GM23338 (cell line): Measurements from ENCODE around the gene SH3RF2.

Experiments
- POLR2AphosphoS5 ChIP-seq: IDR thresholded peaks from 2 replicates; pipeline ENCODE4 v1.6.1; 2016; ENCODE audit warnings: antibody characterized with exemption, low read depth
- ZNF331 ChIP-seq: fragments of 250-450 bp; sonication (Bioruptor Pico); IDR thresholded peaks from 2 replicates; pipeline ENCODE4 v1.5.0; 2020; ENCODE audit warnings: low read depth, mild to moderate bottlenecking, moderate library complexity
- TF ChIP-seq, protein P1 (sequence below): IDR thresholded peaks from one replicate; pipeline ENCODE4 v1.6.1; 2018; ENCODE audit warnings: antibody characterized with exemption; ENCODE audit not compliant: unreplicated experiment
- TF ChIP-seq, protein P2 (sequence below), 2 experiments: fragments of 200-600 bp in 1 of 2; sonication (generic) in 1 of 2; conservative IDR thresholded peaks; 2 replicates each; pipeline versions ENCODE4 v1.5.1 to v1.6.1; 2016 to 2017; ENCODE audit warnings: antibody characterized with exemption in 2 of 2, low read depth in 2 of 2, mild to moderate bottlenecking in 2 of 2, moderate library complexity in 1 of 2

DNA sequence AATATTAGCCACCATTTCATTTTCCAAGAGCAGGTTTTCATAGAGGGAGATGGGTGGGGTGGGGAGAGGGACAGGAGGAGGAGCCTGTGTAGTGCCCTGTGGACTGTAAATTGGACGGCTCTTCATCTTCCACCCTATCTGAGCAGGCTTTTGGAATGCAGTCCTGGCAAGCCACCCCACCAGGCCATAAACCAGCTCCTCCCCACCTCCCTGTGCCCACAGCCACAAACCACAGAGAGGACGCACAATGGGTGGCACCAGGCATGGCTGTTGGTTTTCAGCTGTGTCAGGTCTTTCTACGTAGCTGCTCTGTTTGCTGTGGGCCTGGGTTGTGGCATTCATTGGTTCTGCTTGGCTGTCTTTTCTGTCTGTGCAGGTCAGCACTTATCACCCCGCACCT is 111.0 kb downstream of the SH3RF2 start:
- TF ChIP-seq POLR2AphosphoS5 (no peak), ZNF331 (CRISPR knock-in tag) (no peak)
- TF ChIP-seq, protein P1, sequence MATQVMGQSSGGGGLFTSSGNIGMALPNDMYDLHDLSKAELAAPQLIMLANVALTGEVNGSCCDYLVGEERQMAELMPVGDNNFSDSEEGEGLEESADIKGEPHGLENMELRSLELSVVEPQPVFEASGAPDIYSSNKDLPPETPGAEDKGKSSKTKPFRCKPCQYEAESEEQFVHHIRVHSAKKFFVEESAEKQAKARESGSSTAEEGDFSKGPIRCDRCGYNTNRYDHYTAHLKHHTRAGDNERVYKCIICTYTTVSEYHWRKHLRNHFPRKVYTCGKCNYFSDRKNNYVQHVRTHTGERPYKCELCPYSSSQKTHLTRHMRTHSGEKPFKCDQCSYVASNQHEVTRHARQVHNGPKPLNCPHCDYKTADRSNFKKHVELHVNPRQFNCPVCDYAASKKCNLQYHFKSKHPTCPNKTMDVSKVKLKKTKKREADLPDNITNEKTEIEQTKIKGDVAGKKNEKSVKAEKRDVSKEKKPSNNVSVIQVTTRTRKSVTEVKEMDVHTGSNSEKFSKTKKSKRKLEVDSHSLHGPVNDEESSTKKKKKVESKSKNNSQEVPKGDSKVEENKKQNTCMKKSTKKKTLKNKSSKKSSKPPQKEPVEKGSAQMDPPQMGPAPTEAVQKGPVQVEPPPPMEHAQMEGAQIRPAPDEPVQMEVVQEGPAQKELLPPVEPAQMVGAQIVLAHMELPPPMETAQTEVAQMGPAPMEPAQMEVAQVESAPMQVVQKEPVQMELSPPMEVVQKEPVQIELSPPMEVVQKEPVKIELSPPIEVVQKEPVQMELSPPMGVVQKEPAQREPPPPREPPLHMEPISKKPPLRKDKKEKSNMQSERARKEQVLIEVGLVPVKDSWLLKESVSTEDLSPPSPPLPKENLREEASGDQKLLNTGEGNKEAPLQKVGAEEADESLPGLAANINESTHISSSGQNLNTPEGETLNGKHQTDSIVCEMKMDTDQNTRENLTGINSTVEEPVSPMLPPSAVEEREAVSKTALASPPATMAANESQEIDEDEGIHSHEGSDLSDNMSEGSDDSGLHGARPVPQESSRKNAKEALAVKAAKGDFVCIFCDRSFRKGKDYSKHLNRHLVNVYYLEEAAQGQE, result no peak
- TF ChIP-seq, protein P2, sequence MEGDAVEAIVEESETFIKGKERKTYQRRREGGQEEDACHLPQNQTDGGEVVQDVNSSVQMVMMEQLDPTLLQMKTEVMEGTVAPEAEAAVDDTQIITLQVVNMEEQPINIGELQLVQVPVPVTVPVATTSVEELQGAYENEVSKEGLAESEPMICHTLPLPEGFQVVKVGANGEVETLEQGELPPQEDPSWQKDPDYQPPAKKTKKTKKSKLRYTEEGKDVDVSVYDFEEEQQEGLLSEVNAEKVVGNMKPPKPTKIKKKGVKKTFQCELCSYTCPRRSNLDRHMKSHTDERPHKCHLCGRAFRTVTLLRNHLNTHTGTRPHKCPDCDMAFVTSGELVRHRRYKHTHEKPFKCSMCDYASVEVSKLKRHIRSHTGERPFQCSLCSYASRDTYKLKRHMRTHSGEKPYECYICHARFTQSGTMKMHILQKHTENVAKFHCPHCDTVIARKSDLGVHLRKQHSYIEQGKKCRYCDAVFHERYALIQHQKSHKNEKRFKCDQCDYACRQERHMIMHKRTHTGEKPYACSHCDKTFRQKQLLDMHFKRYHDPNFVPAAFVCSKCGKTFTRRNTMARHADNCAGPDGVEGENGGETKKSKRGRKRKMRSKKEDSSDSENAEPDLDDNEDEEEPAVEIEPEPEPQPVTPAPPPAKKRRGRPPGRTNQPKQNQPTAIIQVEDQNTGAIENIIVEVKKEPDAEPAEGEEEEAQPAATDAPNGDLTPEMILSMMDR (conservative IDR thresholded peaks at IDR 0.05; ENCODE audit: low read depth in 2 of 2), result no peak
